GM12873 (cell line): Measurements from ENCODE around the gene SHROOM1.

Experiments
- TF ChIP-seq, protein P1 (sequence below): IDR thresholded peaks from 2 replicates; pipeline ENCODE4 v1.5.1; 2012; ENCODE audit warnings: low read depth, mild to moderate bottlenecking, moderate library complexity, low read length, control low read depth; ENCODE audit not compliant: insufficient read depth; ENCODE audit errors: missing control alignments

Gene SHROOM1

DNA sequence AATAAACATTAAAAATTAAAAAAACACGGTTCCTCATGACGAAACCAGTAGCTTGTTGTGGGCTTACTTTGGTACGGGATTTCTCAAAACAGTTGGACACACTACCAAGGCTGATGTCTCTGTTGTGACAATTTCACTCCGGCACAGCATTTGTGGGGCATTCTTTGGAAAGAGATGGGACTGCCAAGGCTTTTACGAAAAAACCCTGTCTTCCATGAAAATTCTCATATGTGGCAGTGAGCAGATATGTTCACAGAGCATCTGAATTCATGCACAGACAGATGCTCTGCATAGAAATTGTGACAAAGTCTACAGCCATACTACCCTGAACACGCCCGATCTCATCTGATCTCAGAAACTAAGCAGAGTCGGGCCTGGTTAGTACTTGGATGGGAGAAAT lies 17.8 kb upstream of the SHROOM1 start:
- TF ChIP-seq, protein P1, sequence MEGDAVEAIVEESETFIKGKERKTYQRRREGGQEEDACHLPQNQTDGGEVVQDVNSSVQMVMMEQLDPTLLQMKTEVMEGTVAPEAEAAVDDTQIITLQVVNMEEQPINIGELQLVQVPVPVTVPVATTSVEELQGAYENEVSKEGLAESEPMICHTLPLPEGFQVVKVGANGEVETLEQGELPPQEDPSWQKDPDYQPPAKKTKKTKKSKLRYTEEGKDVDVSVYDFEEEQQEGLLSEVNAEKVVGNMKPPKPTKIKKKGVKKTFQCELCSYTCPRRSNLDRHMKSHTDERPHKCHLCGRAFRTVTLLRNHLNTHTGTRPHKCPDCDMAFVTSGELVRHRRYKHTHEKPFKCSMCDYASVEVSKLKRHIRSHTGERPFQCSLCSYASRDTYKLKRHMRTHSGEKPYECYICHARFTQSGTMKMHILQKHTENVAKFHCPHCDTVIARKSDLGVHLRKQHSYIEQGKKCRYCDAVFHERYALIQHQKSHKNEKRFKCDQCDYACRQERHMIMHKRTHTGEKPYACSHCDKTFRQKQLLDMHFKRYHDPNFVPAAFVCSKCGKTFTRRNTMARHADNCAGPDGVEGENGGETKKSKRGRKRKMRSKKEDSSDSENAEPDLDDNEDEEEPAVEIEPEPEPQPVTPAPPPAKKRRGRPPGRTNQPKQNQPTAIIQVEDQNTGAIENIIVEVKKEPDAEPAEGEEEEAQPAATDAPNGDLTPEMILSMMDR = no peak

DNA sequence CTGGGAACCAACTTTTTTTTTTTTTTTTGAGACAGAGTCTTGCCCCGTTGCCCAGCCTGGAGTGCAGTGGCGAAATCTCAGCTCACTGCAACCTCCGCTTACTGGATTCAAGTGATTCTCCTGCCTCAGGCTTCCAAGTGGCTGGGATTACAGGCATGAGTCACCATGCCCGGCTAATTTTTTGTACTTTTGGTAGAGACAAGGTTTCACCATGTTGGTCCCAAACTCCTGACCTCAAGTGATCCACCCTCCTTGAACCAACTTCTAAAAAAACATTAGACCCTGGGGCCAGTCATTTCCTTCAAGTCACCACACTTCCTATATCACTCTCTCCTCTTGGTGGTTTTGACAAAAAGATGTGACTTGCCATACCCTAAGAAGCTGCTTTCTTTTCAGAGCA lies 10.9 kb upstream of the SHROOM1 start:
- TF ChIP-seq, protein P1 = no peak

- TF ChIP-seq, protein P1 = no peak
Measured at GRCh38 chr5:132840896-132841295, 10.4 kb upstream of the SHROOM1 start.

DNA sequence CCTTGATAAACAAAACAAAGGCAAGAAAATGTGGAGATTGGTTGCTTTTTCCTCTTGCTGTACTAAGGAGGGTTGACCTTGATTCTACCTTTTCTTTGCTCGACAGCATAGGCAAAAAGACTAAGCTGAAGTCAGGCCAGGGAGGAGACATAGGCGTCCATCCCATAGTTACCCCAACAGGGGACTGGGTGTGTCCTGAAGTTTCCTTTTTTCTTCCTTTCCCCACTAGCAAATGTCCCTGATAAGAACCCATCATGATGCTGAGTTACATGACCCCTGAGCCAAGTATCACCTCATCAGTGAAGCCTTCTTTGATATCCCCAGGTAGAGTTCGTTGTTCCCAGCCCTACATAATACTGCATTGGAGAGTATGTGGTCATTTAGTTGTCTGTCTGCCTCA lies 9.9 kb upstream of the SHROOM1 start:
- TF ChIP-seq, protein P1 = no peak

GRCh38 chr5:132839426-132840301 lies 9.2 kb upstream of the SHROOM1 start:
- TF ChIP-seq, protein P1 = no peak

DNA sequence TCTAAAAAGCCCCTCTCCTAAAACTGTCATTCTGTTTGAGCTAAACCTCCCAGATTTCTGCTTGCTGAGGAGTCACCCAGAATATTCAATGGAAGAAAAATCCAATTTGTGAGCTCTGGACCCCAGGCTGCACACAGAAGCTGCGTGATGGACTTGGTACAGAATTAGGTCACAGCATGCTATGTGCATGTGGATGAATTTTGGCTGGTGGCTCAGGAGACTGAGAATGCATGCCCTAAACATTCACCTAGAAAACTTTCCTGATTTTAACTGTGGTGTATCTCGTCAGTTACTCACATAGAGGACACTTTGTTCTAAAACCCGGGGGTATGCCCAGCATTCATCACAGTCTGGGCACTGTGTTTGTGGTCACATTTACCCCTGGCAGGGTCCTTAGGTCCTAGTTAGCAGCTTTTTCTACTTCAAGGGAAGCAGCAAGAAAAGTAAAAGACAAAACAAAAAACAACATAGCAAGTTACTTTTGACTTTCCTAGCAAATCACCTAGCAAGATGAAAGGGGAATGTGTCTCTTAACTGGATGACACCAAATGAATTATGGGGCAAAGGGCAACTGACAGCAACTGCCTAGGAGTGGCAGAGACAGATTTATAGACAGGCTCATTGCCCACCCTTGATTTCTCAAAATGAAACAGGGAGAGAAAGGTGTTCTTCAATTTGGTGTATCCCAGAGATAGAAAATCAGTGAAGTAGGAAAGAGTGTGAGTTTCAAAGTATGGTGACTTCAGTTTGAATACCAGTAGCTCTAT lies 8.3 kb upstream of the SHROOM1 start:
- TF ChIP-seq, protein P1 = no peak

GRCh38 chr5:132837868-132838267 lies 7.4 kb upstream of the SHROOM1 start:
- TF ChIP-seq, protein P1 = no peak
